HCT116 (cell line): ENCODE data around the gene TSPEAR. TPM values are rescaled to one million over a fixed set of nuclear protein-coding genes. Genes with fewer than 3 reads are reported as not detected.
A peak's percentile ranks its signal among the peaks of the same experiment; 100 is the strongest.

Experiments
- ATAC-seq: fragments of 200-7000 bp; cut with Tn5 transposase; 2 replicates; pipeline ENCODE4 v1.9.1; 2020; ENCODE audit warnings: mild to moderate bottlenecking, moderate library complexity
- BruUV-seq: library from RNA; stranded (reverse); fragments of 400-500 nt; replicated peaks from 2 replicates; lab custom pipeline; 2021; lab: Mats Ljungman, UMichigan
- CTCF ChIA-PET: fragments of 300-600 bp; sonication (Branson Sonifier 250); formaldehyde crosslinking; loops from one replicate; lab custom pipeline; 2021; ENCODE audit warnings: antibody characterized with exemption; lab: Charles Lee
- POLR2A ChIA-PET: fragments of 300-600, 350-600 bp; sonication (Branson Sonifier 250); formaldehyde crosslinking; loops from one replicate; lab custom pipeline; 2021; ENCODE audit warnings: antibody characterized with exemption; lab: Charles Lee
- RAD21 ChIA-PET, 2 experiments: fragments of 300-600 bp; sonication (Branson Sonifier 250); formaldehyde crosslinking; loops; one replicate each; lab custom pipeline; 2023; ENCODE audit warnings: low total read pairs in 2 of 2; ENCODE audit not compliant: uncharacterized antibody in 2 of 2, unreplicated experiment in 2 of 2, low non-redundant PET in 1 of 2; lab: Charles Lee
- DNase-seq: peaks from one replicate; pipeline ENCODE4 v3.0.0-alpha.2; 2010; ENCODE audit warnings: low read depth, low spot score
- H2AFZ ChIP-seq: fragments of 200-600 bp; shearing (Covaris generic), sonication (generic); 2 replicates; pipeline ENCODE4 v1.6.1; 2017; ENCODE audit warnings: low read depth, mixed run types, mixed read lengths, antibody characterized with exemption, low read length; ENCODE audit not compliant: poor library complexity, severe bottlenecking
- H3K27ac ChIP-seq: 2 replicates; pipeline ENCODE4 v1.5.1; 2012; ENCODE audit warnings: low read depth, low read length
- H3K27me3 ChIP-seq: fragments of 200-600 bp; sonication (generic); 2 replicates; pipeline ENCODE4 v1.6.1; 2016; ENCODE audit warnings: mixed run types, low read length, mixed read lengths; ENCODE audit not compliant: insufficient read depth
- H3K36me3 ChIP-seq, 2 experiments: fragments of 200-500 bp in 1 of 2; fragments of 200-600 bp in 1 of 2; sonication (Bioruptor generic) in 1 of 2; sonication (generic) in 1 of 2; 2 replicates each; pipeline versions ENCODE4 v1.5.1 to v1.6.1; 2014 to 2016; ENCODE audit warnings: low read length in 2 of 2, inconsistent platforms in 1 of 2, mixed read lengths in 1 of 2, mixed run types in 1 of 2; ENCODE audit not compliant: insufficient read depth in 2 of 2, control insufficient read depth in 1 of 2
- H3K4me1 ChIP-seq, 2 experiments: fragments of 200-600 bp in 1 of 2; sonication (generic) in 1 of 2; 2 replicates each; pipeline versions ENCODE4 v1.5.1 to v1.6.1; 2012 to 2017; ENCODE audit warnings: low read length in 2 of 2, inconsistent platforms in 1 of 2, mild to moderate bottlenecking in 1 of 2, mixed read lengths in 1 of 2, mixed run types in 1 of 2, moderate library complexity in 1 of 2; ENCODE audit not compliant: insufficient read depth in 2 of 2, control insufficient read depth in 1 of 2
- H3K4me2 ChIP-seq: fragments of 200-600 bp; sonication (generic); 2 replicates; pipeline ENCODE4 v1.6.1; 2017; ENCODE audit warnings: mixed run types, low read length, mixed read lengths
- H3K4me3 ChIP-seq, 2 experiments: fragments of 200-600 bp in 1 of 2; sonication (generic) in 1 of 2; replicated peaks in 1 of 2; 2 replicates each; pipeline ENCODE4 v1.5.1; 2011 to 2016; ENCODE audit warnings: low read length in 2 of 2, control low read depth in 1 of 2, low read depth in 1 of 2, mild to moderate bottlenecking in 1 of 2, mixed read lengths in 1 of 2, mixed run types in 1 of 2
- H3K79me2 ChIP-seq: fragments of 200-600 bp; sonication (generic); 2 replicates; pipeline ENCODE4 v1.6.1; 2017; ENCODE audit warnings: mild to moderate bottlenecking, mixed run types, low read length, moderate library complexity, mixed read lengths; ENCODE audit not compliant: insufficient read depth
- H3K9ac ChIP-seq: fragments of 200-600 bp; sonication (generic); 2 replicates; pipeline ENCODE4 v1.6.1; 2016; ENCODE audit warnings: low read length, mixed read lengths
- H3K9me2 ChIP-seq: fragments of 200-600 bp; sonication (generic), shearing (Covaris generic); 2 replicates; pipeline ENCODE4 v1.6.1; 2017; ENCODE audit warnings: mixed run types, mild to moderate bottlenecking, moderate library complexity; ENCODE audit not compliant: insufficient read depth
- H3K9me3 ChIP-seq, 2 experiments: fragments of 200-500 bp in 1 of 2; fragments of 200-600 bp in 1 of 2; sonication (Bioruptor generic) in 1 of 2; sonication (generic) in 1 of 2; 2 replicates each; pipeline ENCODE4 v1.6.1; 2014 to 2017; ENCODE audit warnings: low read length in 2 of 2, mixed read lengths in 2 of 2, inconsistent platforms in 1 of 2, low read depth in 1 of 2, mild to moderate bottlenecking in 1 of 2, mixed run types in 1 of 2, moderate library complexity in 1 of 2; ENCODE audit not compliant: control insufficient read depth in 1 of 2, insufficient read depth in 1 of 2
- H4K20me1 ChIP-seq: fragments of 200-600 bp; sonication (generic), shearing (Covaris generic); 2 replicates; pipeline ENCODE4 v1.6.1; 2017; ENCODE audit warnings: mixed run types, mild to moderate bottlenecking, moderate library complexity; ENCODE audit not compliant: insufficient read depth
- CBX3 ChIP-seq: IDR thresholded peaks from 2 replicates; pipeline ENCODE4 v1.6.1; 2012; ENCODE audit warnings: low read depth
- CEBPB ChIP-seq: IDR thresholded peaks from 2 replicates; pipeline ENCODE4 v1.6.1; 2012; ENCODE audit warnings: low read depth
- CTCF ChIP-seq, 3 experiments: fragments of 200-600 bp in 1 of 3; sonication (generic) in 1 of 3; IDR thresholded peaks in 2 of 3; conservative IDR thresholded peaks in 1 of 3; 2 replicates each; pipeline ENCODE4 v1.5.1; 2012 to 2017; ENCODE audit warnings: low read depth in 2 of 3, low read length in 2 of 3, antibody characterized with exemption in 1 of 3, borderline replicate concordance in 1 of 3, control low read depth in 1 of 3, mild to moderate bottlenecking in 1 of 3, mixed read lengths in 1 of 3, mixed run types in 1 of 3, moderate library complexity in 1 of 3; ENCODE audit not compliant: insufficient read depth in 1 of 3
- EGR1 ChIP-seq: IDR thresholded peaks from 2 replicates; pipeline ENCODE4 v1.6.1; 2012; ENCODE audit warnings: low read depth
- ELF1 ChIP-seq: IDR thresholded peaks from 2 replicates; pipeline ENCODE4 v1.6.1; 2012; ENCODE audit warnings: low read depth, borderline replicate concordance
- EZH2 ChIP-seq: fragments of 200-600 bp; sonication (generic); IDR thresholded peaks from 2 replicates; pipeline ENCODE4 v1.6.1; 2017; ENCODE audit warnings: antibody characterized with exemption, mixed run types
- EZH2phosphoT487 ChIP-seq: fragments of 200-600 bp; IDR thresholded peaks from 2 replicates; pipeline ENCODE4 v1.6.1; 2018; ENCODE audit warnings: antibody characterized with exemption, borderline replicate concordance
- FOSL1 ChIP-seq: IDR thresholded peaks from 2 replicates; pipeline ENCODE4 v1.6.1; 2012; ENCODE audit warnings: low read depth
- JUND ChIP-seq: IDR thresholded peaks from 2 replicates; pipeline ENCODE4 v1.6.1; 2012
- POLR2A ChIP-seq: IDR thresholded peaks from 2 replicates; pipeline ENCODE4 v1.7.0; 2011; ENCODE audit warnings: borderline replicate concordance; ENCODE audit not compliant: insufficient read depth, insufficient read length; ENCODE audit errors: extremely low read depth
- POLR2AphosphoS5 ChIP-seq: IDR thresholded peaks from 2 replicates; pipeline ENCODE4 v1.6.1; 2011; ENCODE audit warnings: mild to moderate bottlenecking, low read depth, low read length, moderate library complexity
- RAD21 ChIP-seq: IDR thresholded peaks from 2 replicates; pipeline ENCODE4 v1.6.1; 2012; ENCODE audit warnings: low read depth, mild to moderate bottlenecking
- REST ChIP-seq: IDR thresholded peaks from 2 replicates; pipeline ENCODE4 v1.6.1; 2012; ENCODE audit warnings: low read depth
- SRF ChIP-seq: IDR thresholded peaks from 2 replicates; pipeline ENCODE4 v1.6.1; 2012; ENCODE audit warnings: low read depth
- TCF7L2 ChIP-seq: IDR thresholded peaks from 2 replicates; pipeline ENCODE4 v1.7.0; 2011; ENCODE audit warnings: borderline replicate concordance, inconsistent platforms; ENCODE audit not compliant: insufficient read depth, insufficient read length; ENCODE audit errors: extremely low read depth
- YY1 ChIP-seq: IDR thresholded peaks from 2 replicates; pipeline ENCODE4 v1.6.1; 2011; ENCODE audit warnings: low read length, low read depth, moderate library complexity, mild to moderate bottlenecking; ENCODE audit not compliant: insufficient replicate concordance; ENCODE audit errors: extremely low read depth
- ZNF274 ChIP-seq: fragments of 200-500 bp; sonication (Bioruptor generic); IDR thresholded peaks from 2 replicates; pipeline ENCODE4 v1.6.1; 2014; ENCODE audit warnings: mild to moderate bottlenecking, low read depth, low read length, inconsistent platforms
- intact Hi-C: fragments of 100-400 bp; cut with micrococcal nuclease; formaldehyde crosslinking; loops from 2 replicates; pipeline ENCODE4 v1.10.0; 2022
- total RNA-seq: library from RNA; stranded (reverse); gene quantifications from one replicate; pipeline ENCODE4 v1.2.1, GENCODE V29; 2021; ENCODE audit not compliant: unreplicated experiment
- TF ChIP-seq, protein P1 (sequence below): IDR thresholded peaks from 2 replicates; pipeline ENCODE4 v1.6.1; 2012
- TF ChIP-seq, protein P2 (sequence below): IDR thresholded peaks from 2 replicates; pipeline ENCODE4 v1.6.1; 2012

TSPEAR gene
- total RNA-seq, 1 experiment from 2014 or later: not detected

DNA sequence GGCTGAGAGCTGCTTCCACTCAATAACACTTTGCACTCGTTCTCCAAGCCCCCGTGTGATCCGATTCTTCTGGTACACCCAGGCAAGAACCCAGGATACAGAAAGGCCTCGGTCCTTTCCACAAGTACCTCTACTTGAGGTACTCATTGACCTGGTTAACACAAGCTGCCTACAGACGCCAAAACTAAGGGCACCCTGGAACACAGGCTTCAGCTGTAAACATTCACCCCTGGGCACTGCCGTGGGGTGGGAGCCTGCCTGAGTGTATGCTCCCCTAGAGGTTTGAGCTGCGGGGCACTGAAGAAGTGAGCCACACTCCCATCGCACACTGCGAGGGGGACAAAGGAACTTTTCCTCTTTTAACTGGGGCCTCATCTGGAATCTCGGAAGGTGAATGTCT is 225.6 kb downstream of the TSPEAR start:
- Histone ChIP-seq H3K4me2 (no peak overlapping the region), H3K27me3 (no peaks in the 10 kb centered on the region), H3K9ac (no peak overlapping the region), H2AFZ (no peak overlapping the region), H3K4me3 (peak overlapping the region in 1 of 2 experiments; percentile 7; a peak in 1 of 4 replicates), H4K20me1 (no peaks in the 10 kb centered on the region), H3K27ac (no peak overlapping the region), H3K9me3 (no peaks in the 10 kb centered on the region), H3K36me3 (no peaks in the 10 kb centered on the region), H3K9me2 (no peaks in the 10 kb centered on the region), H3K4me1 (peaks cover 0 to 5% of the 10 kb centered on the region in 2 experiments; a peak in 1 of 4 replicates), H3K79me2 (no peaks in the 10 kb centered on the region)
- ChIA-PET POLR2A (no interaction called here), CTCF (no interaction called here), RAD21 (no interaction called here)
- DNase-seq: no peak
- BruUV-seq: no TSS peak
- intact Hi-C loops: no loop called here
- no peak for ATAC-seq
- TF ChIP-seq EZH2: no peak
- TF ChIP-seq SRF: no peak
- no peak for TF ChIP-seq CBX3
- TF ChIP-seq CTCF (IDR thresholded peaks at IDR 0.05 in 2 of 3, conservative IDR thresholded peaks at IDR 0.05 in 1 of 3; ENCODE audit: borderline replicate concordance in 1 of 3, insufficient read depth in 1 of 3, low read depth in 2 of 3, low read length in 2 of 3): no peak
- TF ChIP-seq YY1: no peak
- no peak for TF ChIP-seq POLR2AphosphoS5
- no peak for TF ChIP-seq TCF7L2
- no peak for TF ChIP-seq EZH2phosphoT487
- no peak for TF ChIP-seq EGR1
- TF ChIP-seq, protein P1, sequence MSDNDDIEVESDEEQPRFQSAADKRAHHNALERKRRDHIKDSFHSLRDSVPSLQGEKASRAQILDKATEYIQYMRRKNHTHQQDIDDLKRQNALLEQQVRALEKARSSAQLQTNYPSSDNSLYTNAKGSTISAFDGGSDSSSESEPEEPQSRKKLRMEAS: no peak
- no peak for TF ChIP-seq ZNF274
- no peak for TF ChIP-seq FOSL1
- TF ChIP-seq JUND: no peak
- TF ChIP-seq POLR2A: no peak
- TF ChIP-seq REST: no peak
- TF ChIP-seq, protein P2, sequence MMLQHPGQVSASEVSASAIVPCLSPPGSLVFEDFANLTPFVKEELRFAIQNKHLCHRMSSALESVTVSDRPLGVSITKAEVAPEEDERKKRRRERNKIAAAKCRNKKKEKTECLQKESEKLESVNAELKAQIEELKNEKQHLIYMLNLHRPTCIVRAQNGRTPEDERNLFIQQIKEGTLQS: no peak
- no peak for TF ChIP-seq CEBPB
- TF ChIP-seq RAD21: no peak
- no peak for TF ChIP-seq ELF1
